B cell (primary cell): ENCODE measurements around the gene NEUROD6. TPM values are rescaled to one million over a fixed set of nuclear protein-coding genes. Genes with fewer than 3 reads are reported as not detected.

Experiments used
- ATAC-seq: fragments of 200-7000 bp; cut with Tn5 transposase; one replicate; pipeline ENCODE4 v1.10.0; 2021; ENCODE audit warnings: low read depth, mild to moderate bottlenecking, moderate number of reproducible peaks, moderate library complexity
- CTCF ChIA-PET: fragments of 350-600 bp; sonication (Branson Sonifier 250); formaldehyde crosslinking; loops from one replicate; lab custom pipeline; 2021; ENCODE audit warnings: antibody characterized with exemption, inconsistent platforms; lab: Charles Lee
- POLR2A ChIA-PET: fragments of 350-600 bp; sonication (Branson Sonifier 250); formaldehyde crosslinking; loops from one replicate; lab custom pipeline; 2021; ENCODE audit warnings: antibody characterized with exemption; lab: Charles Lee
- DNase-seq: peaks from one replicate; pipeline ENCODE4 v3.0.0; 2013
- H2AFZ ChIP-seq: 2 replicates; pipeline ENCODE4 v1.6.1; 2012; ENCODE audit warnings: mild to moderate bottlenecking, low read depth, low read length; ENCODE audit not compliant: insufficient read depth, poor library complexity, severe bottlenecking
- H3K27ac ChIP-seq, 2 donors: 1 replicate in 1 of 2; 2 replicates in 1 of 2; pipeline ENCODE4 v1.5.1; 2012 to 2013; ENCODE audit warnings: low read length in 2 of 2, mild to moderate bottlenecking in 2 of 2, moderate library complexity in 1 of 2
- H3K27me3 ChIP-seq, 4 experiments: fragments of 200-600 bp in 1 of 4; sonication (generic) in 1 of 4; replicated peaks in 1 of 4; 1 replicate in 2 of 4; 2 replicates in 2 of 4; pipeline versions ENCODE4 v1.6.1 to v1.7.0; 2013 to 2016; ENCODE audit warnings: low read length in 3 of 4, mild to moderate bottlenecking in 2 of 4, mixed read lengths in 1 of 4, moderate library complexity in 1 of 4; ENCODE audit not compliant: insufficient read depth in 4 of 4, control insufficient read depth in 3 of 4; ENCODE audit errors: control extremely low read depth in 1 of 4
- H3K36me3 ChIP-seq, 2 experiments: replicated peaks in 1 of 2; 1 replicate in 1 of 2; 2 replicates in 1 of 2; pipeline versions ENCODE4 v1.6.1 to v1.7.1; 2013; ENCODE audit warnings: low read length in 1 of 2; ENCODE audit not compliant: insufficient read depth in 2 of 2, control insufficient read depth in 1 of 2; ENCODE audit errors: control extremely low read depth in 1 of 2, extremely low read depth in 1 of 2
- H3K4me1 ChIP-seq, 2 donors: fragments of 200-600 bp in 1 of 2; sonication (generic) in 1 of 2; 1 replicate in 1 of 2; 2 replicates in 1 of 2; pipeline versions ENCODE4 v1.5.1 to v1.6.1; 2013 to 2017; ENCODE audit warnings: low read length in 2 of 2; ENCODE audit not compliant: control insufficient read depth in 2 of 2, insufficient read depth in 2 of 2
- H3K4me2 ChIP-seq: replicated peaks from 2 replicates; pipeline ENCODE3; 2012; ENCODE audit warnings: mild to moderate bottlenecking, low read depth, low read length; ENCODE audit not compliant: poor library complexity, severe bottlenecking
- H3K4me3 ChIP-seq, 5 experiments: fragments of 200-600 bp in 1 of 5; sonication (generic) in 1 of 5; 1 replicate in 3 of 5; 2 replicates in 2 of 5; pipeline versions ENCODE4 v1.5.1 to v1.7.0; 2011 to 2016; ENCODE audit warnings: low read length in 4 of 5, mild to moderate bottlenecking in 4 of 5, low read depth in 2 of 5, control low read depth in 1 of 5, moderate library complexity in 1 of 5; ENCODE audit not compliant: insufficient read depth in 1 of 5; ENCODE audit errors: control extremely low read depth in 1 of 5, extremely low read depth in 1 of 5
- H3K79me2 ChIP-seq: fragments of 200-600 bp; sonication (generic); one replicate; pipeline ENCODE4 v1.6.0; 2016; ENCODE audit warnings: low read length; ENCODE audit not compliant: control insufficient read depth, insufficient read depth
- H3K9ac ChIP-seq: fragments of 200-600 bp; sonication (generic); 2 replicates; pipeline ENCODE4 v1.6.1; 2017; ENCODE audit warnings: mild to moderate bottlenecking, low read length, moderate library complexity
- H3K9me3 ChIP-seq, 3 donors: one replicate each; pipeline versions ENCODE4 v1.6.1 to v1.7.1; 2013; ENCODE audit warnings: low read length in 2 of 3; ENCODE audit not compliant: control insufficient read depth in 2 of 3, insufficient read depth in 1 of 3; ENCODE audit errors: control extremely low read depth in 1 of 3
- H4K20me1 ChIP-seq: 2 replicates; pipeline ENCODE4 v1.6.0; 2012; ENCODE audit warnings: mild to moderate bottlenecking, low read length; ENCODE audit not compliant: insufficient read depth, control insufficient read depth, poor library complexity, severe bottlenecking
- H3K27ac Mint-ChIP-seq: one replicate; pipeline ENCODE4 v1.8.0; 2021; ENCODE audit warnings: mixed read lengths
- H3K27me3 Mint-ChIP-seq: one replicate; pipeline ENCODE4 v1.8.0; 2021; ENCODE audit warnings: mixed read lengths
- H3K4me1 Mint-ChIP-seq: one replicate; pipeline ENCODE4 v1.8.0; 2021; ENCODE audit warnings: mixed read lengths
- H3K4me3 Mint-ChIP-seq: one replicate; pipeline ENCODE4 v1.8.0; 2021; ENCODE audit warnings: mixed read lengths
- H3K9me3 Mint-ChIP-seq: one replicate; pipeline ENCODE4 v1.8.0; 2022; ENCODE audit warnings: mixed read lengths; ENCODE audit not compliant: insufficient read depth
- EZH2 ChIP-seq: IDR thresholded peaks from 2 replicates; pipeline ENCODE4 v1.6.1; 2012; ENCODE audit warnings: borderline replicate concordance, low read depth, mild to moderate bottlenecking, moderate library complexity, low read length; ENCODE audit not compliant: insufficient read depth, poor library complexity, severe bottlenecking
- WGBS: methylation state at CpG from one replicate; pipeline ENCODE4 v1.1.5; 2013; ENCODE audit warnings: missing lambda C conversion rate; ENCODE audit not compliant: insufficient coverage; 5-methylcytosine and 5-hydroxymethylcytosine counted together
- intact Hi-C: fragments of 100-400 bp; cut with micrococcal nuclease; formaldehyde crosslinking; loops from one replicate; pipeline ENCODE4 v1.10.0; 2022
- polyA plus RNA-seq: library from polyadenylated mRNA; depleted of rRNA; stranded (reverse); fragments of >200 nt; gene quantifications from 2 replicates; pipeline ENCODE4 v1.2.3, GENCODE V29; 2012
- total RNA-seq, 2 donors: library from RNA; stranded (reverse); fragments of 120-200 nt in 1 of 2; gene quantifications; 1 replicate in 1 of 2; 2 replicates in 1 of 2; pipeline versions ENCODE4 v1.2.3 to v1.2.4, GENCODE V29; 2013 to 2022
- TF ChIP-seq, protein P1 (sequence below): fragments of 200-600 bp; IDR thresholded peaks from one replicate; pipeline ENCODE4 v1.8.0; 2022; ENCODE audit warnings: antibody characterized with exemption, mild to moderate bottlenecking

NEUROD6 gene
- total and polyA plus RNA-seq, 2 donors (not counting 1 experiment from before 2014, with no cell fraction given), result not detected

DNA sequence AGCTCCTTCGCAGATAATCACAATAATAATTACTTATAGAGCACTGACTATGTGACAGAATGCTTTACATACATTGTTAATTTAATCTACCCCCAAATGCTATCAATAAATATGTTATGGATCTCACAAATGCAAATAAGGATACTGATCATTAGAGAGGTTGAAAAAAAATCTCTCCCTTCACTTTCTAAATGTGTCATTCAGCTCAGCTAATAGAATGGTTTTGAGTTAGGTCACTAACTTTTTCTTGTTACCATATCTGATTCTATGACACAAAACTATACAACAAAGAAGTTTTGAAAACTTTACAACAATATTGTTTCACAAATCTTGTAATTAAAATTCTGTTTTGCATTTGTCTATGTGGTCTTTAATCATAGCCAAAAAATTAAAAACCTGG, 17.4 kb downstream of the NEUROD6 start:
- Histone ChIP-seq H4K20me1 (no peaks in the 10 kb centered on the region), H3K36me3 (no peaks in the 10 kb centered on the region), H3K4me1 (no peaks in the 10 kb centered on the region), H3K27ac (no peak overlapping the region), H3K27me3 (no peaks in the 10 kb centered on the region), H3K4me3 (no peak overlapping the region), H3K4me2 (no peak overlapping the region), H3K9ac (no peak overlapping the region), H3K9me3 (peaks cover 0 to 4% (median 0%) of the 10 kb centered on the region in 3 donors), H3K79me2 (no peaks in the 10 kb centered on the region), H2AFZ (no peak overlapping the region)
- no CpG with 5 or more reads among the region's 1 CpG for WGBS
- Mint-ChIP-seq H3K4me3 (no peak overlapping the region), H3K27me3 (peaks cover 5% of the 10 kb centered on the region), H3K9me3 (peaks cover 2% of the 10 kb centered on the region), H3K27ac (no peak overlapping the region), H3K4me1 (no peaks in the 10 kb centered on the region)
- intact Hi-C loops, result no loop called here
- DNase-seq, result no peak
- ChIA-PET CTCF (no interaction called here), POLR2A (no interaction called here)
- ATAC-seq, result no peak
- TF ChIP-seq, protein P1, sequence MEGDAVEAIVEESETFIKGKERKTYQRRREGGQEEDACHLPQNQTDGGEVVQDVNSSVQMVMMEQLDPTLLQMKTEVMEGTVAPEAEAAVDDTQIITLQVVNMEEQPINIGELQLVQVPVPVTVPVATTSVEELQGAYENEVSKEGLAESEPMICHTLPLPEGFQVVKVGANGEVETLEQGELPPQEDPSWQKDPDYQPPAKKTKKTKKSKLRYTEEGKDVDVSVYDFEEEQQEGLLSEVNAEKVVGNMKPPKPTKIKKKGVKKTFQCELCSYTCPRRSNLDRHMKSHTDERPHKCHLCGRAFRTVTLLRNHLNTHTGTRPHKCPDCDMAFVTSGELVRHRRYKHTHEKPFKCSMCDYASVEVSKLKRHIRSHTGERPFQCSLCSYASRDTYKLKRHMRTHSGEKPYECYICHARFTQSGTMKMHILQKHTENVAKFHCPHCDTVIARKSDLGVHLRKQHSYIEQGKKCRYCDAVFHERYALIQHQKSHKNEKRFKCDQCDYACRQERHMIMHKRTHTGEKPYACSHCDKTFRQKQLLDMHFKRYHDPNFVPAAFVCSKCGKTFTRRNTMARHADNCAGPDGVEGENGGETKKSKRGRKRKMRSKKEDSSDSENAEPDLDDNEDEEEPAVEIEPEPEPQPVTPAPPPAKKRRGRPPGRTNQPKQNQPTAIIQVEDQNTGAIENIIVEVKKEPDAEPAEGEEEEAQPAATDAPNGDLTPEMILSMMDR, result no peak
- TF ChIP-seq EZH2, result no peak

DNA sequence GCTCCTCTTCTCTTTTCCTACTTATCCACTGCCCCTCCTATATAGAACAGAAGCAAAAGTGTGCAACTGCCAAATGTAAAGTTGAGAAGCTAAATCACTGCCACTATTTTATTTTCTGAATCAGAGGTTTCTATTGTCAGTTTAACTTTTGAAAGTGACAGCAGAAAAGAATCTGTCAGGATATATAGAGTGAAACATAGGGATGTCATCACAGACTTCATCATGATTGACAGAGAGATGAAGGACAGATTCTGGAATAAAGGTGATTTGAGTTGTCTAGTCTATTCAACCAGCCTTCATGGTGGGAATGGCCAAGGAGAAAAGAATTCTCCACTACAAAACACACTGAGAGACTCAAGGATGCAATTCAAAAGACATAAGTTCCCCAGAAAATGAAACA, 19.9 kb downstream of the NEUROD6 start:
- H3K4me3 Mint-ChIP-seq, result no peak overlapping the region
- Histone ChIP-seq H3K27me3 (no peaks in the 10 kb centered on the region), H2AFZ (no peak overlapping the region), H3K4me1 (no peaks in the 10 kb centered on the region), H3K4me2 (no peak overlapping the region), H3K9me3 (peaks cover 0 to 4% (median 0%) of the 10 kb centered on the region in 3 donors), H4K20me1 (no peaks in the 10 kb centered on the region), H3K4me3 (no peak overlapping the region), H3K79me2 (no peaks in the 10 kb centered on the region), H3K27ac (no peak overlapping the region), H3K36me3 (no peaks in the 10 kb centered on the region), H3K9ac (no peak overlapping the region)
- no peak for DNase-seq
- H3K27ac Mint-ChIP-seq, result no peak overlapping the region
- H3K4me1 Mint-ChIP-seq, result no peaks in the 10 kb centered on the region
- POLR2A ChIA-PET, result no interaction called here
- intact Hi-C loops, result no loop called here
- CTCF ChIA-PET, result no interaction called here
- ATAC-seq, result no peak
- TF ChIP-seq, protein P1, result no peak
- TF ChIP-seq EZH2, result no peak
- no peaks in the 10 kb centered on the region for H3K9me3 Mint-ChIP-seq
- H3K27me3 Mint-ChIP-seq, result peaks cover 5% of the 10 kb centered on the region
